GM18507 (cell line): ENCODE measurements around the gene LMBR1.
"Not testable (repeated sequence)": the region's sequence is repeated elsewhere in the genome, so short reads cannot be mapped to it uniquely, and the experiment has no call there.

Experiments used
- DNase-seq: peaks from one replicate; pipeline ENCODE4 v3.0.0; 2011; ENCODE audit warnings: low read depth; ENCODE audit not compliant: insufficient read length; ENCODE audit errors: extremely low spot score
- FAIRE-seq: peaks from 2 replicates; lab custom pipeline; 2011; peaks lifted over from hg19 to GRCh38; lab: Jason Lieb, UNC

LMBR1 gene

DNA sequence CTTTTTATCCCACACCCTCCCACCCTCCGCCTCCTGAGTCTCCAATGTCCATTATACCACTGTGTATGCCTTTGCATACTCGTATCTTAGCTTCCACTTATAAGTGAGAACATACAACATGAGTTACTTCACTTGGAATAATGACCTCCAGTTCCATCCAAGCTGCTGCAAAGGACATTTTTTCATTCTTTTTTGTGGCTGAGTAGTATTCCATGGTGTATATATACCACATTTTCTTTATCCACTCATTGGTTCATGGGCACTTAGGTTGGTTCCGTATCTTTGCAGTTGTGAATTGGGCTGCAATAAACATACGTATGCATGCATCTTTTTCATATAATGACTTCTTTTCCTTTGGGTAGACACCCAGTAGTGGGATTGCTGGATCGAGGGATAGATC is 245.7 kb downstream of the LMBR1 start:
- not testable (repeated sequence) for DNase-seq, FAIRE-seq

DNA sequence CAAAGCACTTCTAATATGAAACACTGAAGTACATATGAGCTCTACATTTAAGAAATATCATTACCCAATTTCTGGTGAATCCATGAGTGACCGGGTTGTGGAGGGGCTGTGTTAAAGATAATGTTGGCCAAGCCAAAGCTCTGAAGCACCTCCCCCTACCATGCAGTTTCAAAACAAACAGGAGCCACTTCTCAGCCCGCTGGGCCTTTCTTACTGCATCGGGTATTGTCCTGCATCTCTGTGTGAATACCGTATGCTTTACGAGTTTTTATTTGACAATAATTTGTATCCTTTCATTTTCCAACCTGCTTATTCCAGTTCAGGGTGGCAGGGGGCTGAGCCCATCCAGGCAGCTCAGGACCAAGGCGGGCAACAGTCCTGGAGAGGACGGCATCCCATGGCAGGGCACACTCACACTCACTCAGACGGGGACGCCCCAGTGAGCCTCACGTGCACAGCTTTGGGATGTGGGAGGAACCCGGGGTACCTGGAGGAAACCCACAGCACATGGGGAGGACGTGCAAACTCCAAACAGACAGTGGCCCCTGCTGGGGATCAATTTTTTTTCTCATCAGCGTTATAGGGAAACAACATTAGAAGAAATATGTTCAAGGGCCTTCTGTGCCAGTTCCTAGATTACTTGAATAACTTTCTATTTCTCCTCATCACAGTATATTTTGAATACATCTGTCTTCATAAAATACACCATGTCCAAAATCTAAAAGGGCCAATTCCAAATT is 250.5 kb downstream of the LMBR1 start:
- no peak for FAIRE-seq
- no peak for DNase-seq

DNA sequence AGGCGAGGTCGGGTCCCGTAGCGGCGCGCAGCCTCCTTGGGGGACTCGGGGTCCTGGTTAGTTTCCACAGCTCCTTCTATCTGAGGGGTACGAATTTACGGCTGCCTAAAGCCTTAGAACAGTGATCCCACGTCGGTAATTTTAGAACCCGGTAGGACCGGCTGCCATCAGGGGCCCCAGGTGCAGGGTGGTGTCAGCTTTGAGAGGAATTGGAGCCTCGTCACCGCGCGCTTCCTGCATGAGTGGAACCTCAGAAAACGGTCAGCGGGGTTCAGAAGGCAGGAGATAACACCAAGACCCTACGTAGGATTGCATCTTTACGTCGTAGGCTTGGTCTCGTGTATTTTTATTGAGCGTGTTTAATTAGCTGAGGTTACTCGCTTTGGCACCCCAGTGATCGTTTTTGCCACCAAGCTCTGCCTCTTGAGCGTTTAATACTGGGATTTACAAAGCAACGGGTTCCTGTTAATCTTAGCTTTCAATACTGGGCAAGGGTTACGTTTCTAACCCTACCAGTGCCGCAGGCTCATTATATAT is 252.0 kb downstream of the LMBR1 start:
- DNase-seq (peak; percentile 23), FAIRE-seq (peak; percentile 36)

DNA sequence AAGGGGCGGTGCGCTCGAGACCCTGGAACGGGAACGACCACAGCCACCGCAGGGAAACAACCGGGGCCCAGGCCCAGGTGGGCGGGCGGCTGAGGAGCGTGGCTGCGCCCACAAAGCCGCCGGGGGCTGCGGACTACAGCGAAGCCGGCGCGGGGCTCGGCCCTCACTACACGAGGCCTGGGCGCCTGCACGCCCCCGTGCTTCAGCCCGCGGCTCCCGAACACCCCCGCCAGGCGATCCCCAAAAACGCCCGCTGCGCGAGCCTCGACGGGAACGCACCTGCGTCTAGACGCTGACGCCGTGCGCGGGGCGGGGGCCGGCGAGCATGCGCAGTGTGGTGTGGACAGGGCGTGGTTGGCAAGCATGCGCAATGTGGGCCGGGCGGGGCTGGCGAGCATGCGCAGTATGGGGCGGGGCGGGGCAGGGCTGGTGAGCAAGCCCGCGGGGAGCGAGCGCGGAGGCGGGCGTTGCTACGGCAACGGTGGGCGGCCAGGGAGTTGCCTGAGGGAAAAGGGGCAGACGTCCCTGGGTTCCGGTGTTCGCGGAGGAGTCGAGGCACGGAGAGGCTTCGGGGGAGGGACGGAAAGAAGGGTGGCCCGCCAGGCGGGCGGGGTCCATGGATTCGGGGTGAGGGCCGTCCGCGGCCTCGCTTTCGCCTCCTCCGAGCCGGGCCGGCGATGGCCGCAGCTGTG is 252.6 kb downstream of the LMBR1 start, which contains the start of gene RNF32:
Gene RNF32, plus strand, starts transcription at position 518 of the 692 bp plus-strand sequence. CDS start 3,104 bp downstream, outside the sequence.
- FAIRE-seq = peak; percentile 82
- DNase-seq = peak; percentile 93

DNA sequence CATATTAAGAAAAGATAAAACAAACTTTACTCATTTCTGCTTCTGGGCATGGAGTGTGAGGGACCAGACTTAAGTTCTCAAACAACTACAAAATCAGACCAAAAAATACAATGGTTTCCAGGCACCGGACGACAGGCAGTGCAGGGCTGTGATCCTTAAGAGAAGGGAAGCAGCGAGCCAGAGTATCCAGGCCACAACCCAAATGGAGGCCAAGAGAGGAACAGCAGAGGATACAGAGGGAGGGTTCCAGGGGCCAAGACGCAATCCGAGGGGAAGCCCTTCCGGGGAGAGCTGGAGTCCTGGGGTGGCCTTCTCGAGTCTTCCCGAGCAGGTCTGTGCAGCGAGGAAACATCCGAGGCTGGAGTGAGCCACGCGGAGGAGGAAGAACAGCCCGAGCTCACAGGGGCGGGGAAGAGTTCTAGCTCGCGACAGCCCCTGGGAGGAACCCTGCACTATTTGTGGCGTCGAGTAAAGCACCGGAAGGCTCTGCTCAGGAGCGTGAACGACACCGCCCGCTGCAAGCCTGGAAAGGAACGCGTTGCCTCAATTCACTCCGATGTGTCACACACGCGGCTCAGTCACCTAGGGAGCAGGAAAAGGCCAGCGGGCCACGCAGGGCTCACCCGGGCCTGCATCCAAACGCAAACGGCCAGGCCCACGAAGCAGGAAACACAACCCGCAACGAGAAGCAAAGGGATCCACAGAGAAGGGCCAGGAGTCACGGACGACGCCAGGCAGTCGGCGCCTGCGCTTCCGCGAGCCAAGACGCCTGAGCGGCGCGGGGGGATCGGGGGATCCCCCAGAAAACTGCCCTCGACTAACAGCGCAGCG is 253.3 kb downstream of the LMBR1 start:
- DNase-seq (no peak), FAIRE-seq (no peak)

DNA sequence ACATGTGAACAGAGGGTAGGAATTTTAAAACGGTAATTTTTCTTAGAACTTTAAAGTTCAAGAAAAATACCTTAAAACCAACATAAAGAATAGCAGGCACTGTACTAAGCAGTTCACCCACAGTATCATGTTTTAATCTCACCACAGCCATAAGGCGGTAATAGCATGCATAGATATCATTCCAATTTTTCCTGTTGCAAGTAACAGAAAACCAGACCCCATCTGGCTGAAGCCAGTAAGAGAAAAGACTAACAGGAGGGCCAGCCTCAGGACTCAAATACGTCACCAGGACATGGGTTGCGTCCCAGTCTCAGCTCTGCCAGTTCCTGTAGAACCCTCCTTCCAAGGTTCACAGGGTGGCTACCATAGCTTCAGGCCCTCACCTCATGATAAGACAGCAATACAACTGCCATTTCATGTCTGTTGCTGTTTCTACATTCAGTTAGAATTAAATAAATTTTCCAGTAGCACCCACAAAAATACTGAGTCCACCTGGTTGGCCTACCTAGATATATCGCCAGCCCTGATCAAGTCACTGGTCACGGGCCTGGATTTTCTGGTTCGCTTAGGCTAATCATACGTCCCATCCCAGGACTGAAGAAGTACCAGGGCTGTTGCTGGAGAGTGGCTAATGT is 254.4 kb downstream of the LMBR1 start:
- FAIRE-seq (no peak), DNase-seq (no peak)

DNA sequence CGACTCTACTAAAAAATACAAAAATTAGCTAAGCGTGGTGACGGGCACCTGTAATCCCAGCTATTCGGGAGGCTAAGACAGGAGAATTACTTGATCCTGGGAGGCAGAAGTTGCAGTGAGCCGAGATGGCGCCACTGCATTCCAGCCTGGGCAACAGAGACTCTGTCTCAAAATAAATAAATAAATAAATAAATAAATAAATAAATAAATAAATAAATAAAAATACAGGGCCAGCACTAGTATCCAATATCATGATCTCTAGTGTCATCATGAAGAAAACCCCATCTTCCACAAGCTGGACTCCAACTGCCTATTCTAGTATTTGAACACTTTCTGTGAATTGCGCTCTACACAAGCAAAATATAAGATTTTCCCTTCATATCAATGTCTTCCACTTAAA is 255.9 kb downstream of the LMBR1 start:
- not testable (repeated sequence) for FAIRE-seq, DNase-seq

DNA sequence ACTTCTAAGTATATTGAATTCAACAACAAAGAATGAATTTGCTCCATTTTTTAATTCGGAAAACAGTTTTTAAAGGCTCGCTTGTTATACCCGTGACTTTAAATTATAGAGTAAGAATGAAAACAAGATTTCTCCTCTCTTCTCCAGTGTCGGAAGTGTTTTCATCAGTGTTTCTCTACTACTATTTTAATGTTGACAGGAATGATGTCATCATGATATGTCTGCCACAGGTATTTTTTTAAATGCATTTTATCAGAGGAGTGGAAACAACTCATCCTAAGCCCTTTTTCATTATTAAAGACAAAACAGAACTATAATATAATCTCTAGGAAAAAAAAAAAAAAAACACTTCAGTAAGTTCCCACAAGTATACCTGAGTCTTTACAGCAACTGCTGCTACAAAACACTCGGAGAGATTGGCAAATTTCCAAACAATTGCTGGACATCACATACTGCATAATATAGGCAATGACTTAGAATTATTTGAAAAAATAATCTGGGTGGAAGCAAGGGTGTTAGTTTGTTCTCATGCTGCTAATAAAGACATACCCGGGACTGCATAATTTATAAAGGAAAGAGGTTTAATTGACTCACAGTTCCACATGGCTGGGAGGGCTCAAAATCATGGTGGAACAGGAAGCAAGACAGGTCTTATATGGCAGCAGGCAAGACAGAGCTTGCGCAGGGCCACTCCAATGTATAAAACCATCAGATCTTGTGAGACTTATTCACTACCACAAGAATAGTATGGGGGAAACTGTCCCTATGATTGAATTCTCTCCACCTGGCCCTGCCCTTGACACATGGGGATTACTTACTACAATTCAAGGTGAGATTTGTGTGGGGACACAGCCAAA is 257.2 kb downstream of the LMBR1 start:
- DNase-seq (no peak), FAIRE-seq (no peak)

DNA sequence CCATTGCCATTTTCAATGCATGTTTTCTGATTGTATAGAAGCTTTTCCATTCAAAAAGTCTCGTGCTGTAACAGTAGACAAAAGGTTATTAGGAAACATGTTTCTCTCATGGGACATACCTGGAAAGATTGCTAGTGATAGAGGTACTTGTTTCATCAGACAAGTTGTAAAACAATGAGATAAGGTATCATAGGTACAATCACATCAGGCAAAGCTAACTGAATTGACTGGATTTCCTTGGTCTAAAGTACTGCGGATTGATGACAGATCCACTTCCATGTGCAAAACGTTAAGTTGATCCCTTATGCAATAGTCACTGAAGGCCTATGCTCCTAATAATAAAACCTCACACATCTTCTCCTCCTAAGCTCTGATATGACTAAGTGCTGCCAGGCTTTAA is 258.9 kb downstream of the LMBR1 start:
- no peak for FAIRE-seq

DNA sequence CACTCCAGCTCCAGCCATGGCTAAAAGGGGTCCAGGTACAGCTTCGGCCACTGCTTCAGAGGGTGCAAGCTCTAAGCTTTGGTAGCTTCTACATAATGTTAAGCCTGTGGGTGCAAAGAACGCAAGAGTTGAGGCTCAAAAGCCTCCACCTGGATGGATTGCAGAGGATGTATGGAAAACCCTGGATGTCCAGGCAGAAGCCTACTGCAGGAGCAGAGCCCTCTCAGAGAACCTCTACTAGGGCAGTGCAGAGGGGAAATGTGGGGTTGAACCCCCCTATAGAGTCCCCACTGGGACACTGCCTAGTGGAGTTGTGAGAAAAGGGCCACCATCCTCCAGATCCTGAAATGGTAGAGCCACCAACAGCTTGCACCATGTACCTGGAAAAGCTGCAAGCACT is 263.1 kb downstream of the LMBR1 start:
- DNase-seq (no peak), FAIRE-seq (no peak)

More for the DNA sequence above, 258.9 kb downstream of the LMBR1 start:
- no peak for DNase-seq

DNA sequence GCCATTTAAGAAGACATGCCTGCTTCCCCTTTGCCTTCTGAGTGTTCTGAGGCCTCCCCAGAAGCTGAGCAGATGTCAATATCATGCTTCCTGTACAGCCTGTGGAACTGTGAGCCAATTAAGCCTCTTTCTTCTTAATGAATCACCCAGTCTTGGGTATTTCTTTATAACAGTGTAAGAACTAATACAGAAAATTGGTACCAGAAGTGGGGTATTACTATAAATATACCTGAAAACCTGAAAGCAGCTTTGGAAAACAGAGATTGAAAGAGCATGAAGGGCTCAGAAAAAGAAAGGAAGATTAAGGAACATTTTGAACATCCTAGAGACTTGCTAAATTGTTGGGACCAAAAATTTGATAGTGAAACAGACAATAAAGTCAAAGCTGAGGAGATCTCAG is 264.4 kb downstream of the LMBR1 start:
- FAIRE-seq = no peak
- DNase-seq = no peak
